IgD-negative memory B cell (primary cell): Measurements from ENCODE around the gene RETSAT. TPM values are rescaled to one million over a fixed set of nuclear protein-coding genes. Genes with fewer than 3 reads are reported as not detected.
A peak's percentile ranks its signal among the peaks of the same experiment; 100 is the strongest.
"Not testable (repeated sequence)": the region's sequence is repeated elsewhere in the genome, so short reads cannot be mapped to it uniquely, and the experiment has no call there.

Experiments used
- H3K27ac Mint-ChIP-seq, 3 donors: one replicate each; pipeline ENCODE4 v1.8.0; 2020 to 2022; ENCODE audit warnings: mild to moderate bottlenecking in 3 of 3, mixed read lengths in 3 of 3, moderate library complexity in 1 of 3
- H3K27me3 Mint-ChIP-seq: one replicate; pipeline ENCODE4 v1.8.0; 2021; ENCODE audit warnings: mixed read lengths
- H3K36me3 Mint-ChIP-seq: one replicate; pipeline ENCODE4 v1.8.0; 2020; ENCODE audit warnings: mild to moderate bottlenecking, mixed read lengths
- H3K4me1 Mint-ChIP-seq, 3 donors: one replicate each; pipeline ENCODE4 v1.8.0; 2020 to 2022; ENCODE audit warnings: mixed read lengths in 3 of 3, mild to moderate bottlenecking in 1 of 3
- H3K4me3 Mint-ChIP-seq, 4 donors: one replicate each; pipeline ENCODE4 v1.8.0; 2020 to 2022; ENCODE audit warnings: mild to moderate bottlenecking in 4 of 4, mixed read lengths in 4 of 4, moderate library complexity in 3 of 4
- H3K9me3 Mint-ChIP-seq, 3 donors: one replicate each; pipeline ENCODE4 v1.8.0; 2020 to 2021; ENCODE audit warnings: mixed read lengths in 3 of 3, mild to moderate bottlenecking in 1 of 3
- polyA plus RNA-seq: library from polyadenylated mRNA; unstranded; fragments of 300-500 nt; fragmentation: Illumina TruSeq; gene quantifications from one replicate; pipeline ENCODE4 v1.2.3, GENCODE V29; 2021

Gene RETSAT
- polyA plus RNA-seq, 1 donor from 2014 or later, result 10.6 TPM

DNA sequence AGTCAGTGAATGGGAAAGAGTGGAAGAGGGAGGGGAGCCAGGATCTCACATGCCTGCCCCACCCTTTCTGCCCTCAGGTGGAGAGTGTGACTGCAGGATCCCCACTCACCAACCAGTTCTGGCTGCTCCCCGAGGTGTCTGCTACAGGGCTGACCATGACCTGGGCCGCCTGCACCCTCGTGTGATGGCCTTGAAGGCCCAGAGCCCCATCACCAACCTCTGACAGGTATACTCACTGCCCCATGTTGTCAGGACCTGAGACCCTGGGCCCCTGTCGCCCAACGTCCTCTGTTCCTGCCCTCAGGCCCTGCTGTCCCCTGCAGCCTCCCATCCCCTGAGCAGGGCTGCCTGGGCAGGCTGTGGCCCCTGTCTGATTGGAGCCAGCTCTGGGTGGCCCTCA lies 38.4 kb downstream of the RETSAT start:
- not testable (repeated sequence) for H3K27ac Mint-ChIP-seq, H3K36me3 Mint-ChIP-seq, H3K27me3 Mint-ChIP-seq, H3K4me3 Mint-ChIP-seq, H3K9me3 Mint-ChIP-seq
- H3K4me1 Mint-ChIP-seq, result peaks cover 14 to 24% (median 22%) of the 10 kb centered on the region in 3 donors

GRCh38 chr2:85314884-85315242 lies 39.5 kb downstream of the RETSAT start:
- H3K4me3 Mint-ChIP-seq, result no peak overlapping the region
- H3K36me3 Mint-ChIP-seq, result no peaks in the 10 kb centered on the region
- peaks cover 1% of the 10 kb centered on the region for H3K27me3 Mint-ChIP-seq
- peaks cover 14 to 26% (median 17%) of the 10 kb centered on the region in 3 donors for H3K4me1 Mint-ChIP-seq
- H3K9me3 Mint-ChIP-seq, result no peaks in the 10 kb centered on the region
- peak overlapping the region; percentile 10 to 65 (median 23) for H3K27ac Mint-ChIP-seq

- no peak overlapping the region for H3K27ac Mint-ChIP-seq
- H3K9me3 Mint-ChIP-seq, result no peaks in the 10 kb centered on the region
- H3K36me3 Mint-ChIP-seq, result peaks cover 2% of the 10 kb centered on the region
- peaks cover 1% of the 10 kb centered on the region for H3K27me3 Mint-ChIP-seq
- peaks cover 8 to 26% (median 14%) of the 10 kb centered on the region in 3 donors for H3K4me1 Mint-ChIP-seq
- no peak overlapping the region for H3K4me3 Mint-ChIP-seq
Observed at GRCh38 chr2:85312404-85312803, 41.9 kb downstream of the RETSAT start.

- H3K9me3 Mint-ChIP-seq, result no peaks in the 10 kb centered on the region
- H3K27me3 Mint-ChIP-seq, result peaks cover 1% of the 10 kb centered on the region
- peaks cover 8 to 22% (median 14%) of the 10 kb centered on the region in 3 donors for H3K4me1 Mint-ChIP-seq
- peaks cover 2% of the 10 kb centered on the region for H3K36me3 Mint-ChIP-seq
- peak overlapping the region in 3 of 4 donors; percentile 12 to 85 (median 49) for H3K4me3 Mint-ChIP-seq
- peak overlapping the region in 2 of 3 donors; percentile 89 to 90 for H3K27ac Mint-ChIP-seq
Observed at GRCh38 chr2:85310330-85310729, 44.0 kb downstream of the RETSAT start.

DNA sequence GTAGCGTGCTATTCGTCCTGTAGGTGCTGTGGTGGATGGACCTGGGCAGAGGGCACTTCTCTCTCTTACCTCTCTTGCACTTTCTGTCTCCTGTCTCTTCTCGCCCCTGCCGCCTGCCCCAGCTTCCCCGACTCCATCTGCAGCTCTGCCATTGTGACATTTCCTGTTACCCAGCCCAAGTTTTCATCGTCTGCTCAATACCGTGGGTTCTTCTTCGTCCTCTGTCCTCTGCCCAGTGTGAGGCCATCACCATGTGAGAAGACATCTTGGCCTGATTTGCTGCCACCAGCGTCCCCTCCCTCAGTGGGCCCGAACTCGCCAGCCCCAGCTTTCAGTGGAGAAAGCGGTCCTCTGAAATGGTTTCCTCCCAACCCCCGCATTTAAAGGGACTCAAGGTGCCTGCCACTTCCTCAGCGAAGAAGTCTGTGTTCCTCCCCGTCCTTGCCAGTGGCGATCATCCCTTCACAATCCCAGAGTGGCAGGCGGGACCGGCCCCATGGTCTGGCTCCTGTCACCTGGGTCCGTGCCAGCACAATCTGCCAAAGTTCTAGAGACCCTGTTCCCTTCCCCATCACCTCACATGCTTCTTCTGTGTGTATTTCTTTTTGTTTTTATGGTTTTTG lies 44.5 kb downstream of the RETSAT start:
- Mint-ChIP-seq H3K36me3 (peaks cover 2% of the 10 kb centered on the region), H3K27me3 (peaks cover 1% of the 10 kb centered on the region), H3K9me3 (no peaks in the 10 kb centered on the region), H3K4me1 (peaks cover 8 to 22% (median 14%) of the 10 kb centered on the region in 3 donors), H3K27ac (peak overlapping the region in 2 of 3 donors; percentile 89 to 90), H3K4me3 (peak overlapping the region in 3 of 4 donors; percentile 49 to 85 (median 72))

GRCh38 chr2:85308896-85309555 lies 45.3 kb downstream of the RETSAT start:
- H3K27me3 Mint-ChIP-seq, result peaks cover 1% of the 10 kb centered on the region
- H3K9me3 Mint-ChIP-seq, result no peaks in the 10 kb centered on the region
- H3K27ac Mint-ChIP-seq, result peak overlapping the region; percentile 9 to 90 (median 89)
- peaks cover 8 to 22% (median 14%) of the 10 kb centered on the region in 3 donors for H3K4me1 Mint-ChIP-seq
- peak overlapping the region in 3 of 4 donors; percentile 34 to 85 (median 72) for H3K4me3 Mint-ChIP-seq
- H3K36me3 Mint-ChIP-seq, result peaks cover 2% of the 10 kb centered on the region

- Mint-ChIP-seq H3K4me1 (peaks cover 8 to 22% (median 14%) of the 10 kb centered on the region in 3 donors), H3K4me3 (peak overlapping the region in 1 of 4 donors; percentile 65)
Observed at GRCh38 chr2:85308201-85308600, 46.1 kb downstream of the RETSAT start.

GRCh38 chr2:85307527-85307897 lies 46.8 kb downstream of the RETSAT start:
- no peaks in the 10 kb centered on the region for H3K9me3 Mint-ChIP-seq
- peaks cover 6% of the 10 kb centered on the region for H3K27me3 Mint-ChIP-seq
- peaks cover 8 to 22% (median 14%) of the 10 kb centered on the region in 3 donors for H3K4me1 Mint-ChIP-seq
- peak overlapping the region in 2 of 3 donors; percentile 55 to 74 for H3K27ac Mint-ChIP-seq
- peaks cover 2% of the 10 kb centered on the region for H3K36me3 Mint-ChIP-seq
- H3K4me3 Mint-ChIP-seq, result peak overlapping the region in 1 of 4 donors; percentile 78

More at GRCh38 chr2:85308201-85308600, 46.1 kb downstream of the RETSAT start:
- Mint-ChIP-seq H3K27ac (peak overlapping the region in 1 of 3 donors; percentile 89), H3K27me3 (peaks cover 3% of the 10 kb centered on the region), H3K9me3 (no peaks in the 10 kb centered on the region), H3K36me3 (peaks cover 2% of the 10 kb centered on the region)

GRCh38 chr2:85303780-85304531 lies 50.4 kb downstream of the RETSAT start:
- H3K36me3 Mint-ChIP-seq, result no peaks in the 10 kb centered on the region
- H3K4me1 Mint-ChIP-seq, result peaks cover 2 to 9% (median 5%) of the 10 kb centered on the region in 3 donors
- H3K27ac Mint-ChIP-seq, result no peak overlapping the region
- no peak overlapping the region for H3K4me3 Mint-ChIP-seq
- H3K27me3 Mint-ChIP-seq, result peaks cover 8% of the 10 kb centered on the region
- no peaks in the 10 kb centered on the region for H3K9me3 Mint-ChIP-seq

DNA sequence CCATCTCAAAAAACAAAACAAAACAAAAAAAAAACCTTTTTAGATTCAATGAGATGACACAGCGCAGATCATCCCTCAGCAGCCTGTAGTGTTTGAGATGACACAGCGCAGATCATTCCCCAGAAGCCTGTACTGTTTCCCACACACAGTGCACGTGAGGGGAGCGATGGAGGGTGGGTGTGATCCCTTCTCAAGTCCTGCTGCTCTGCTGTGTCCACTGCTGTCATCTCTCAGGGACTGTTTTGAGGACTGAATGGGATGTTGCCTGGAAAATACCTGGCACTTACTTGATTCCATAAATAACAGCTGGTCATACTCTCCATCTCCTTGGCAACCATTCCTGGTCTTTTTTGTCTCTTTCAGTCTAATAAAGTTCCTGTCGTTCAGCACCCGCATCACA lies 52.2 kb downstream of the RETSAT start:
- Mint-ChIP-seq H3K4me3 (no peak overlapping the region), H3K27me3 (peaks cover 11% of the 10 kb centered on the region), H3K9me3 (no peaks in the 10 kb centered on the region), H3K36me3 (no peaks in the 10 kb centered on the region), H3K4me1 (peaks cover 0 to 4% (median 2%) of the 10 kb centered on the region in 3 donors), H3K27ac (no peak overlapping the region)

Other genes starting within 250 kb of the RETSAT start
- 1.0 TPM for gene TCF7L1, start 221.1 kb downstream of the RETSAT start, polyA plus RNA-seq
- gene TGOLN2, start 26.5 kb downstream of the RETSAT start, polyA plus RNA-seq, result 86.7 TPM
- 16.0 TPM for gene ELMOD3, start 241 bp upstream of the RETSAT start, polyA plus RNA-seq
- gene CAPG, start 55.8 kb upstream of the RETSAT start, polyA plus RNA-seq, result 542 TPM
- gene SH2D6, start 64.2 kb upstream of the RETSAT start, polyA plus RNA-seq, result not detected
- gene MAT2A, start 184.6 kb upstream of the RETSAT start, polyA plus RNA-seq, result 72.2 TPM
- gene GGCX, start 207.0 kb upstream of the RETSAT start, polyA plus RNA-seq, result 16.1 TPM
- gene VAMP8, start 223.1 kb upstream of the RETSAT start, polyA plus RNA-seq, result 240 TPM
- gene VAMP5, start 229.9 kb upstream of the RETSAT start, polyA plus RNA-seq, result 43.0 TPM
- 206 TPM for gene RNF181, start 241.2 kb upstream of the RETSAT start, polyA plus RNA-seq
- gene TMEM150A, start 248.2 kb upstream of the RETSAT start, polyA plus RNA-seq, result 13.4 TPM